T47D (cell line): ENCODE measurements around the gene TPSAB1.
"Not testable (repeated sequence)": the region's sequence is repeated elsewhere in the genome, so short reads cannot be mapped to it uniquely, and the experiment has no call there.

ENCODE experiments used
- DNase-seq, 2 experiments: peaks; one replicate each; pipeline versions ENCODE4 v3.0.0 to v3.0.0-alpha.2; 2011 to 2012; ENCODE audit warnings: low read depth in 1 of 2, low spot score in 1 of 2
- JUND ChIP-seq: IDR thresholded peaks from 2 replicates; pipeline ENCODE4 v1.6.1; 2012; ENCODE audit warnings: low read depth
- in situ Hi-C: cut with HindIII; loops from 2 replicates; pipeline ENCODE4 v1.10.0; 2016; ENCODE audit warnings: low sequenced_read_pairs, low pct_unique_long_range_greater_than_20kb

TPSAB1 gene

GRCh38 chr16:1237990-1238389 is 2.5 kb upstream of the TPSAB1 start:
- no peak for TF ChIP-seq JUND
- DNase-seq = no peak
- in situ Hi-C loops = no loop called here

- DNase-seq, in situ Hi-C loops: not testable (repeated sequence)
Observed at GRCh38 chr16:1238909-1239308, 1.6 kb upstream of the TPSAB1 start.

- DNase-seq, in situ Hi-C loops: not testable (repeated sequence)
Observed at GRCh38 chr16:1239575-1239974, 930 bp upstream of the TPSAB1 start.

- DNase-seq, in situ Hi-C loops: not testable (repeated sequence)
Observed at GRCh38 chr16:1241081-1241480, 576 bp downstream of the TPSAB1 start.

- in situ Hi-C loops = not testable (repeated sequence)
Observed at GRCh38 chr16:1243363-1243762, 2.9 kb downstream of the TPSAB1 start.

GRCh38 chr16:1243907-1244850 is 3.7 kb downstream of the TPSAB1 start:
- DNase-seq, in situ Hi-C loops: not testable (repeated sequence)

More at GRCh38 chr16:1243363-1243762, 2.9 kb downstream of the TPSAB1 start:
- not testable (repeated sequence) for DNase-seq

GRCh38 chr16:1244881-1245280 is 4.4 kb downstream of the TPSAB1 start:
- in situ Hi-C loops = no loop called here
- TF ChIP-seq JUND = no peak
- DNase-seq = no peak

GRCh38 chr16:1245452-1246020 is 5.0 kb downstream of the TPSAB1 start:
- in situ Hi-C loops = no loop called here
- no peak for TF ChIP-seq JUND
- no peak for DNase-seq

GRCh38 chr16:1247903-1248537 is 7.5 kb downstream of the TPSAB1 start:
- DNase-seq, in situ Hi-C loops: not testable (repeated sequence)

- DNase-seq, in situ Hi-C loops: not testable (repeated sequence)
Observed at GRCh38 chr16:1249031-1249755, 8.7 kb downstream of the TPSAB1 start.

- in situ Hi-C loops, DNase-seq: not testable (repeated sequence)
Observed at GRCh38 chr16:1253701-1254364, 13.3 kb downstream of the TPSAB1 start.

- DNase-seq, in situ Hi-C loops: not testable (repeated sequence)
Observed at GRCh38 chr16:1254821-1255220, 14.3 kb downstream of the TPSAB1 start.

GRCh38 chr16:1255276-1256122 is 15.0 kb downstream of the TPSAB1 start, which contains the start of gene TPSD1:
TPSD1 (plus strand) TSS chr16:1256069; CDS start chr16:1256281, 212 bp downstream.
- in situ Hi-C loops, DNase-seq: not testable (repeated sequence)

- DNase-seq, in situ Hi-C loops: not testable (repeated sequence)
Observed at GRCh38 chr16:1256296-1256873, 15.9 kb downstream of the TPSAB1 start.
